Head of caudate nucleus (tissue), 42 donors: Measurements from ENCODE around the gene UBE3B.
A peak's percentile ranks its signal among the peaks of the same experiment; 100 is the strongest.

Experiments
- DNase-seq, 42 donors: peaks; one replicate each; pipeline versions ENCODE4 v3.0.0 to v3.0.0-alpha.2; 2020 to 2021; ENCODE audit warnings: mixed read lengths in 7 of 42
- intact Hi-C: fragments of 100-400 bp; cut with DNase I; formaldehyde crosslinking; loops from one replicate; pipeline ENCODE4 v1.15.0; 2022

UBE3B gene

DNA sequence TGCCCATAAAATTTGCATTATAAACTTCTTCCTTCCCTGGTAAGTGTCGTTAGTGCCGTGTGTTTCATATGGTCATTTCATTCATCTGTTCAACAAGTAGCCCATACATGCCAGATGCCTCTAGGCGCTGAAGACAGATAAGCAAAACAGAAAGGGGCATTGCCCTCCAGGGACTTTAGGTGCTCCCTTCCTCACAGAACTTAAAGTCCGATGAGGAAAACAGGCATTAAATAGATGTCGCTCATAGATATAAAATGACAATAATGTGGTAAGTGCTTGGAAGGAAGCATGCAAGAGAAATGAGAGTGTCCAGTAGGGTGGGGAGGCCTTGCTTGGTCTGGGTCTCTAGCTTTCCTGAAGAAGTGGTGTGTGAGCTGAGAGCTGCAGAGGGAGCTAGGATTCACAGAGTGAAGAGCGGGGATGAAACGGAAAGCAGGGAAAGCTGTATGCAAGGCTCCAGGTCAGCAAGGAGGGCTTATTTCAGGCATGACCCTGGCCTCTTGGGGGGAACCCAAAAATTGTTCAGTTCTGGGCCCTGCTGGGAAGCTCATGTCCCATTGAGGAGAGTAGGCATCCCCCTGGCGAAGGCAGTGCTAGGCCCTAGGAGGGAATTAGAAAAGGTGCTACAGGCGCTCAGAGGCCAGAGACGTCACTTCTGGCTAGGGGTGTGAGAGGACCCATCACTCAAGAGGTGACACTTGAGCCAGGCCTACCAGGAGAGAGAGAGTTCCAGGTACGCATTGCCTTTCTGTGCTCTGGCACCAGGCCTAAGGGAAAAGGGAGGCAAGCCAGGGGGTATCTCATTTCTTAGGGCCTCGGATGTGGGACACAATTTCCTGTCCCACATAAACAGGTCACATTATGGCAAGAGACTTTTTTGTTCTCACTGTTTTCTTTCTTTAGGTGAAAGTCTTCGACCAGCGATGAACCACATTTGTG lies 11.9 kb downstream of the UBE3B start:
- intact Hi-C loops, result no loop called here
- no peak for DNase-seq

DNA sequence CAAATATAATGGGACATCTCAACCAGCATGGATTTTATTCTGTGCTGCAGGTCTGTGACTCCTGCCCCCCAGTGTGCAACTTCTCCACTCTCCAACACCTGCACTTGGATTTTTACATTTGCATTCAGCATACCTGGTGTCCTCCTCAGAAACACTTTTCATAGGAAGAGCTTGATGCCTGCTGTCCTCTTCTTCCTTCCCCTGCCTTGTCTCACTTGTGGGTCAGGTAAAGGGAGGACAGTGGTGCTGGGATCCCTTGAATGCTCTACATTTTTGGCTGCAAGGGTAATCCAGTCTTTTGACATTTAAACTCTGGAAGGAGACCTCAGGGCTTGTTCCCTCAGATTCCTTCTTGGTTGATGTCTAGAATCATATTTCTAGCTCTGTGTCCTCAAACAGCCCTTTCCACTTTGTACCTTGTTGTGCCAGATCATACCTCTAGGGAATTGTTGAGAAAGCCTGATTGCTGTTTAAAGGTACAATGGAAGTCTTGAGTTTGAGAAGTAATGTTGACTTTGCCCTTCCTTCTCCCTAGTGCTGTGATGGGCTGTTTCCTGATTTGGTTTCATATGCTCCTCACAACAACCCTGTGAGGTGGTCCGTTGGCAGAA lies 12.6 kb downstream of the UBE3B start:
- no peak for DNase-seq
- intact Hi-C loops, result no loop called here

DNA sequence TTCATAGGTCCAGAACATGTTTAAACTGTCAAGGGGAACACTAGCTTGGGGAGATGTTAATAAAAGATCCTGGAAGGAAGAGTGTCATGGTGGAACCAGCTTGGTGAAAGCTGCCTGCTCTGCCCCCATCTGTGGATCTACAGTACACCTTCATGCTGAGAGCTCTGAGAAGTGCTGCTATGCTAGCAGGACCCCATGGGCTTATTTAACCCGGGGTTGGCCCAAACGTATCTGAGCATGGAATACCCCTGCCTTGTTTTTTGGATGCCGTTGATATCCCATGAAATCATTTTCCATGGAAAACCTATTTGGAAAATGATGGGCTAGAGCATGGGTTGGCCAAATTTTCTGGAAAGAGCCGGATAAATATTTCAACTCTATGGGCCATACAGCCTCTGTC lies 14.2 kb downstream of the UBE3B start:
- intact Hi-C loops, result no loop called here

DNA sequence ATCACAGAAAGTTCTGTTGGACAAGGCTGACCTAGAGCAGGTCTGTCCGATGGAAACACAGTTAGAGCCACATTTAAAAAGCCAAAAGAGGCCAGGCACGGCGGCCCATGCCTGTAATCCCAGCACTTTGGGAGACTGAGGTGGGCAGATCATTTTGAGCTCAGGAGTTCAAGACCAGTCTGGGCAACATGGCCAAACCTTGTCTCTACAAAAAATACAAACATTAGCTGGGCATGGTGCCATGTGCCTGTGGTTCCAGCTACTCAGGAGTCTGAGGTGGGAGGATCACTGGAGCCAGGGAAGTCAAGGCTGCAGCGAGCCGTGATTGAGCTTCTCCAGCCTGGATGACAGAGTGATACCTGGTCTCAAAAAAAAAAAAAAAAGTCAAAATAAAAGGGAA lies 14.9 kb downstream of the UBE3B start:
- intact Hi-C loops, result no loop called here
- no peak for DNase-seq

More for the DNA sequence above, 14.2 kb downstream of the UBE3B start:
- DNase-seq, result no peak

DNA sequence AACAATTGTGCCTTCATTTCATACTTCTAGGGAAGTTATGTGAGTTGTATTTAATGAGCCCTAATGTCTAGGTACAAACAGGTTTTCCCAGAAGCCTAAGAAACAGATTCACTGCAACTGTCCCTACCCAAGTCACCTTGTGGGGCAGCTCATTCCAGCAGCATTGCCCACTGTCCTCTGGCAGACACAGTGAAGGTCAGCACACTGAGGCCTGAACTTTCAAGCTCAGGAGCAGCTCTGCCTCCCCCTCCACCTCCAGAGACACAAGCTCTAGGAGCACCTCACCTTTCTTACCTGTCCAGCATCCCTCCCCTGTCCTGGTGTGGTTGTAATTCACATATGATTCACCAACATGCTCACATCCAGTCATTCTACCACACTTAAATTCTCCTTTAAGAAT lies 15.7 kb downstream of the UBE3B start:
- intact Hi-C loops, result no loop called here
- DNase-seq, result no peak

DNA sequence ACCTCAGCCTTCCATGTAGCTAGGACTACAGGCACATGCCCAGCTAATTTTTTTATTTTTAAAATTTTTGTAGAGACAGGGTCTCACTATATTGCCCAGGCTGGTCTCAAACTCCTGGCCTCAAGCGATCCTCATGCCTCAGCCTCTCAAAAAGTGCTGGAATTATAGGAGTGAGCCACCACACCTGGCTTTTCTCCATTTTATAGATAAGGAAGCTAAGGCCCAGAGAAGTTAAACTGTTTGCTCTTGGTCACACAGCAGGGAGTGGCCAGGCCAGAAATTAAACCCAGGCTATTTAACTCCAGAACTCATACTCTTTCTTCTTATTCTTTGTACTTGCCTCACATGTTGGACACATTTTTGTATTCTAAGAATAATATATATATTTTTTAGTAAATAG lies 16.5 kb downstream of the UBE3B start:
- intact Hi-C loops, result no loop called here
- DNase-seq, result no peak

DNA sequence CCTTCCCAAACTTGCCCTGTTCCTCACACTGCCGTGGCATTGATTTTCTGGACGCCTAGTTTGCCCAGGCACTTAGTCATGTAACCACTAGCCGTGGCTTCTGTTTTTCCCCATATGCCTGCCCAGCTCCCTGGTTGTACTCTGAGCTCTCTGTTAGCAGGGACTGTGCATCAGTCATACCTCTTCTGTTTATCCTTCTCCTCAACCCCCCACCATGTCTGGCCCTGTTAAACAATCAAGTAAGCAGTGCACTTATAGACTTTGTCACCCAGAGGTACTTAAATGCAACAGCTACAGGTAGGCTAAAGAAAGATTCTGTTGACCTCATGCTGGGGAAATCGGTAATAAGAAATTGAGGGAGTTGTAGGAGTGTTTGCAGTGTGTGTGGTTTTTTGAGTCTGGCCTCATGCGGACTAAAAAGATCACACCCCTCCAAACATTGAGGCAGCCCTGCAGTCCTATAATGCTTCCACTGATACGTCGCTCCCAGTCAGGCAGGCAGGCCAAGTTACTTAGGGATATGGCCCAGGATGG lies 17.0 kb downstream of the UBE3B start:
- DNase-seq, result no peak
- intact Hi-C loops, result no loop called here

DNA sequence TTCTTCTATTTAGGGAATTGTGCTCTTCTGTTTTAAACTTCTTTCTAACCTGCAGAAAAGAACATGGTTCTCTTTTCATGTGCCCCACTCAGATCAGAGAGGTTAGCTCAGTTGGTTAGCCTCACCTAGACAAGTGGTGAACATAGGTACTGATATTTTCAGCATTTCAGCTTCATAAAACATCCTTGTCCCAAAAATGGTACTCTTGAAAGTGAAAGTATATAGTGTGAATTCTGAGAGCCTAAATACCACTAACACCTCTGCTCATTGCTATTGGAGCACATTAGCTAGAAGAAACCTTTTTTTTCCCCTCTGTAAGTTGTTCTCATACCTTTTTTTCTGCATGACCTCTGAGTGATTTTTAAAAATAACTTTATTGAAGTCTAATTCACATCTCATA lies 17.6 kb downstream of the UBE3B start:
- intact Hi-C loops, result no loop called here
- DNase-seq, result no peak

DNA sequence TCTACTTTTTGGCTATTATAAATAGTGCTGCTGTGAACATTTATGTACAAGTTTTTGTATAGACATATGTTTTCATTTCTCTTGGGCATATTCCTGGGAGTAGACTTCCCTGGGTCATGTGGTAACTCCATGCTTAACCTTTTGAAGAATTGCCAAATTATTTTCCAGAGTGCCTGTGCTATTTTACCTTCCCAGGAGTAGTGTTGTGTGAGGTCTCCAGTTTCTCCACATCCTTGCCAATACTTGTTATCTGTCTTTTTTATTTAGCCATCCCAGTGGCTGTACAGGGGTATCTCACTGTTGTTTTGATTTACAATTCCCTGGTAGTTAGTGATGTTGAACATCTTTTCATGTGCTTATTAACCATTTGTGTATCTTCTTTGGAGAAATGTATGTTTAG lies 18.9 kb downstream of the UBE3B start:
- intact Hi-C loops, result no loop called here

DNA sequence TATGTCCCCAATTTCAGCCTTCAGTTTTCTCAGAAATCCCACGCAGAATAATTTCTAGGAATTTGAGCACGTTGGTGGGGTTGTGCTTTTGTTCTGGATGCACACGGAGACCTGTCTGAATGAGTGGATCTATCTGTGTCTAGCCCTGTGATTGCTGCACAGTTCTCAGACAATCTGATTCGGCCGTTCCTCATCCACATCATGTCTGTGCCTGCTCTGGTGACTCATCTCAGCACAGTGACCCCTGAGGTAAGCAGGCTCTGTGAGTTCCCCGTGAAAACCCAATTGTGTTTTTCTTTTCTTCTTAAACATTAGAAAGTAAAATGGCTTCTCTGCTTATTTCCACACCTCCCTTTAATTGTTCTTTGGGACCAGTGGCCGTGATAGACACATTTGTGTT lies 20.2 kb downstream of the UBE3B start:
- intact Hi-C loops, result no loop called here
- DNase-seq, result no peak

More for the DNA sequence above, 18.9 kb downstream of the UBE3B start:
- DNase-seq, result no peak

DNA sequence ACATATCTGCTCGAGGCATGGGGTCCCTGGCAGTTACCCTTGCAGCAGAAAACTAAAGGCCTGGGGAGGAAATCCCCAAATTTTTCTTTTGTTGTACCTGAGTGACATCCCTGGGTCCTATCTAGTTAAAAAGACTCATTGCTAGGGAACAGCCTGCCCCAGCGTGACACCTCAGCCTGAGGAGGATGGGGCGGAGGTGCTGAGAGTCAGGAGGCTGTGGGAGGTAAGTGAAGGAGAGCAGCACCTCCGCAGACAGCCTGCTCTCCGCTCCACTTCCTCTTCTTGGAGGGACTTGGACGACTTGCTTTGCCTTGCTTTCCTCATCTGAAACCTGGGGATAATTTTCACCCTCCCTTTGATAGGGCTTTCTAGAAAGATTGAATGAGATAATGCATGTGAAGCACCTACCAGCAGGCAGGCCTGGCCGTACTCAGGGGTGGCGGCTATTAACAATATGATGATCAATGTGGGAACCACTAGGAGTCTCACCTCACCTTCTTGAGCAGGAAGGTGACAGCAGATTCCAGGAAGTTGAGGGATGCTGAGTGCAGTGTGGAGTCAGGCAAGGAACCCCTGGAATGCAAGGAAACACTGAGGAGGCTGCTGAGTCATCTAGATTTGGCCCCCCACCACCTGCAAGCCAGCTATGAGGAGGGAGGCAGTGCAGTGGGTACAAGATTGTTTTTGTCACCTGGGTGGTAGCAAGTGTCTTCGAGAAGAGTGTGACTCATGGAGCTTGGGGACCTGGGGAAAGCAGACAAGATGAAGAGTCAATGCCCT lies 23.2 kb downstream of the UBE3B start:
- peak in 40 of 42 donors; percentile 26 to 87 (median 68) for DNase-seq
- intact Hi-C loops, result no loop called here

DNA sequence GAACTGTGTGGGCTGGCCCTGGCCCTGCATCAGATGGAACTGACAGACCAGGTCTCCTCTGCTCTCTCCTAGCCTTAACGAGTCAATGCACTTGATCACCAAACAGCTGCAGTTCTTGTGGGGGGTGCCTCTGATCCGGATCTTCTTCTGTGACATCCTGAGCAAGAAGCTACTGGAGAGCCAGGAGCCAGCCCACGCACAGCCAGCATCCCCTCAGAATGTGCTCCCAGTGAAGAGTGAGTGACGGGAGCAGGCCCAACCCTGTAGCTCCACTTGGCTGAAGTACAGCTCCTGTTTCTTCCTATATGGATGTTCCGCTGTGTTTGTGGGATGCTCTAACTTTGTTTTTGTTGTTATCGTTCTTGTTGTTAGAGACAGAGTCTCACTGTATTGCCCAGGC lies 23.9 kb downstream of the UBE3B start:
- peak in 26 of 42 donors; percentile 20 to 75 (median 55) for DNase-seq
- intact Hi-C loops, result no loop called here

DNA sequence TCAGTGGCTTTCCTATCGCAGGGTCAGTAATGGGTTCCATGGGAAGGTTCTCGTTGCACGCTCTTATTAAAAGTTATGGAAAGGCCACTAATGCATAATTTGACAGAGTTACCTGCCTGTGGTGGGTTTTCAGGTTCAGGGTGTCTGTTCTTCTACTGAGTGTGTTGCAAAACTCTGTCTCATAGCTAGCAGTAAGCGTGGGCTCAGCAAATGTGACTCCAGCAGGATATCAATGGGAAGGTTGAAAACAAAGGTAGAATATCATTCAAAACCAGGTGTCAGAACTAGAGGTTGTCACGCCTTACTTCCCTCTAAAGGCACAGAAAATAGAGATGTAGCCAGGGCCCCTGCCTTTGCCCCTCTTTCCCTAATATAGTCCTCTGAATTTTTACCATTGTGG lies 24.9 kb downstream of the UBE3B start:
- DNase-seq, result peak in 23 of 42 donors; percentile 10 to 76 (median 47)
- intact Hi-C loops, result no loop called here

DNA sequence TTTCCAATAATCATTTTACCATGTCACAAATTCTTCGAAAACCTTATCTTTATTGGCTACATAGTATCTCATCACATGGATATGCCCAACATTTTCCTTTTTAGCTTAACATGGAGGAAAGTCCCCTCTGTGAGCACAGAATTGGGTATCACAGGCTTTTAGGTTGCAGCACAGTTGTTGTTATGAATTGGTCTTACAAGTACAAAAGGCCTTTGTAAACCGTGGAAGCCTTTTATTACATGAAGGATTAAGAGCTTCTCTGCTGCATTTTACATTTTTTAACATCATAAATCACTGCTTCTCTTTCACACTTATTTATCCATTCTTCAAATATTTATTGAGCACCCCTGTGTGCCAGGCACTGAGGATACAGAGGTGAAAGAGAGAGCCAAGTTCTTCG lies 26.2 kb downstream of the UBE3B start:
- DNase-seq, result no peak
- intact Hi-C loops, result no loop called here

DNA sequence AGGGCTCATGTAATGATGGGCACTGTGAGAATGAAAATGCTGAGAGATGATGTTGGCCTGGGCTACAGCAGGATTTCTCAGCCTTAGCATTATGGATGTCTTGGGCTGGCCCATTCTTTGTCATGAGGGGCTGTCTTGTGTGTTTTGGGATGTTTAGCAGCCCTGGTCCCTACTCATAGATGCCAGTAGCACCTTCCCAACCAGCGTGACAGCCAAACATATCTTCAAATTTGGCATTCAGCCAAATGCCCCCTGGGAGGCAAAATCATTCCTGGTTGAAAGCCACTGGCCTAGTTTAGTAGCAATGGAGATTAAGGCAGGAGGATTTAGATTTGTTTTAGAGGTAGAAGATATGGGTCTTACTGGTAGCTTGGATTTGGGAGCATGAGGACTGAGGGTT lies 26.6 kb downstream of the UBE3B start:
- intact Hi-C loops, result no loop called here
- DNase-seq, result no peak

DNA sequence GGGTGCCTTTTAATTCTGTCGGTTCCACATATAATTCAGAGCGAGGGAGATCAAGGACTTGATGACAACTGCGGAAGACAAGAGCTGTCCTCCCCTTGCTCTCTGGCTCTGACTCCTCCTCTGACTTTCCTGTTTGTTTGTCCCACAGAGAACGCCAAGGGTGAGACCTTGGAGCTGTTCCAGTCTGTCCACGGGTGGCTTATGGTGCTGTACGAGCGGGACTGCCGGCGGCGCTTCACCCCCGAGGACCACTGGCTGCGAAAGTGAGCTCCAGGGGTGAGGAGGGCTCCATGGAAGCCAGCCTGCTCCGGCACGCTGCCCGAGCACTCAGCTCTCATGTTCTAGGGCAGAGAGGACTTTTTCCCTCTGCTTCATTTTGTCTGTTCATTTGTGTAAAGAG lies 32.8 kb downstream of the UBE3B start:
- intact Hi-C loops, result no loop called here
- no peak for DNase-seq

DNA sequence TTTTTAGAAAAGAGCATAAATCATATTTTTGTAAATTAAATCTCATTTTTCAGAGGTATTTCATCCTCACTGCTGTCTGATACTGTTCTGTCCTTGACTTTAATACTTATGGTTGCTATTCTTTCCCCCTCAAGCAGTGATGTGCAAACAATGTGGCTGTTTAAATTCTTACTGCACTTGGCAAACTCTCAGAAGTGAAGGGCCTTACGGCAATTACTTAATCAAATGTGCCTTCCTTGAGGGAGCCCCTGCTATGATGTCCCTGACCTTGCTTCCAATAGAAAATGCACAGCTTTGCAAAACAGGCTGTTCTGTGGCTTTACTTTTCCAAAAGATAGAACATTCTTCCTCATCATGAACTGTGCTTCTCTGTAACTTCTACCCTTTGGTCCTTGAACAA lies 35.2 kb downstream of the UBE3B start:
- DNase-seq, result no peak
- intact Hi-C loops, result no loop called here

DNA sequence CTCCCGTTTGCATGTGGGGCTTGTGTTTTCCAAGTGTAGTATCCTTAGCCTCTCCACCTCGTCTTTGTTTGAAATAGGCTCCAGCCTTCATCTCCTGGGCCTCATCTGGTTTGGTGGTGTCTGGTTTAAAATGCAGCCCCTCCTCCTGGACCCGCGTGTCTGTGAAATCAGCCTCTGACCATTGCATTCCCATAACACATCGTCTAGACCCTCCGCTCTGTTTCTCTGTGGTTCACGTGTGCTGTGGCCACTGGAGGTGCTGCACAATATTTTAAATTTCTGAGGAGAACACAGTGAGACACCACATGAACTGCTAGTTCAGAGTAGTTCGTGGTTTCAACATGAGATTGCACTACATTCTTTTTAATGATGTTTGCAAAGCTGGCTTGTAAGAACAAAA lies 35.6 kb downstream of the UBE3B start:
- intact Hi-C loops, result no loop called here
- DNase-seq, result no peak

DNA sequence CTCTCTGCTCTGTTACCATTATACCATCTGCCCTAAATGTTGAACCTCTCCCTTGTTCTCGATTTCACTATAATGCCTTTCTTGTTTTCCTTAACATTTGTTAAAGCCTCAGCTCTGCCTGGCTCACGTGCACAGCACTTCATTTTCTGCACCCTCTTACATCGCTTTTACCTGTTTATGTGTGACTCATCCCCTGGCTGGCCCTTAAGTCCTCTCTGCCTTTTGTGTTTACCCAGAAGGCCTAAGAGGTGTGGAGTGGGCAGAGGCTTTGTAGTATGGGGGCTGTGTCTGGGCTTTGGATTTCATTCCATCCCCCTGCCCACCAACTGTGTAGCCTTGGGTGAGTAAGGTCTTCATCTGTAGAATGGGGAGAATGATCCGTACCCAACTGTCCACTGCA lies 36.5 kb downstream of the UBE3B start:
- DNase-seq, result no peak
- intact Hi-C loops, result no loop called here

DNA sequence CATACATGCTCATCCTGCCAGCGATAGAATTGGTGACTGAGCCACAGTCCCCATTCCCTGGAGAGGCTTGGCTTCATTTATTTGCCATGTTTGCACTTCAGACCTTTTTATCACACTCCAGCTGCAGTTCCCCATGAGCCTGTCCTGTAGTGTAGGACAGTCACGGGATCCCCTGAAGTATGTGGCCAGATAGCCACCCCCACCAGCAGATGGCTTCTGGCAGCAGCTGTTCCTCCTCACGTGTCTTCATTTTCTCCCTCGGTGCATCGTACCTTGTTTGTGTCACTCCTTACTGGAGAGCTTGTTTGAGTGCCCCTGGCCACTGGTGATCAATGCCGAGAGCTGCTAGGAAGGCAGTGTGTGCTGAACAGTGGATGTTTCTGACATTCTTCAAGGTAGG lies 40.2 kb downstream of the UBE3B start:
- no peak for DNase-seq
- intact Hi-C loops, result no loop called here
